GM19025 (cell line): ENCODE results near the gene FLT1.

Experiments
- ATAC-seq: cut with Tn5 transposase; IDR thresholded peaks from one replicate; pipeline ENCODE4 v1.9.1; 2021; ENCODE audit warnings: mild to moderate bottlenecking, low read depth, moderate library complexity; ENCODE audit not compliant: unreplicated experiment

The FLT1 gene

GRCh38 chr13:28355046-28355821 lies 139.7 kb downstream of the FLT1 start:
- ATAC-seq = no peak

GRCh38 chr13:28353679-28354078 lies 141.2 kb downstream of the FLT1 start:
- no peak for ATAC-seq

DNA sequence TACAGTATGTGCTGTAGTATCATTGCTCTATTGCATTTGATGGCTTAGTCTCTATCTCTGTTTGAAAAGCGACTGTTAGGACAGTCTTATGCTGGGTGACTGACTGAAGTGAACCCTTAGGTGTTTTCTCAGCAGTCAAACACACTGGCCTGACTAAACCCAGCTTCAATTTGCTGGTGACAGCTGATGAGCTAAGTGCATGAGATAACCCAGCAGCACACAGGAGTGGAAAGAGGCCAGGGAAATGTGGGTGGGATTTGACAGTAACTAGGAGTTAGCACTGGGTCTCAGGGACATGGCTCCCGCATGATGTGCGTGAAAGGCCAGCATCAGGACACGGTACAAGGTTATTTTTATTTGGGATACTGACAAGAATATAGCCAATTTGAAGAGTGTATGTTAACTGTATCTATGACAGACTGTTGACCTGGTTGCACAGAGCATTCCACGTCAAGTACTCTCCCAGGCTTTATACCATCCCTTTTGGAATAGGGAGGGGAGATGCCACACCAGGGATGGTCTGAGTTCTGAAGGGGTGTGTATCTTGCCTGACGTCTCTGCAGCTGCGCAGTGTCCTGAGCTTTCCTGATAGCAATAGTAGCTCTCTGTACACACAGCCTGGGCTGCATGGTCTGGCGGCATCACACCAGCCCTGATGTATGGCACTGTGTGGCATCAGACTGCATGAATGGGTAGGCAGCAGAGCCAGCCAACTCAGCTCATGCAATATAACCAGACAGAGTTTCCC lies 144.8 kb downstream of the FLT1 start:
- no peak for ATAC-seq

GRCh38 chr13:28349371-28349770 lies 145.6 kb downstream of the FLT1 start:
- no peak for ATAC-seq

- ATAC-seq = no peak
Measured at GRCh38 chr13:28347456-28348371, 147.2 kb downstream of the FLT1 start.

- no peak for ATAC-seq
Measured at GRCh38 chr13:28346154-28346553, 148.8 kb downstream of the FLT1 start.

GRCh38 chr13:28344163-28344562 lies 150.8 kb downstream of the FLT1 start:
- no peak for ATAC-seq

DNA sequence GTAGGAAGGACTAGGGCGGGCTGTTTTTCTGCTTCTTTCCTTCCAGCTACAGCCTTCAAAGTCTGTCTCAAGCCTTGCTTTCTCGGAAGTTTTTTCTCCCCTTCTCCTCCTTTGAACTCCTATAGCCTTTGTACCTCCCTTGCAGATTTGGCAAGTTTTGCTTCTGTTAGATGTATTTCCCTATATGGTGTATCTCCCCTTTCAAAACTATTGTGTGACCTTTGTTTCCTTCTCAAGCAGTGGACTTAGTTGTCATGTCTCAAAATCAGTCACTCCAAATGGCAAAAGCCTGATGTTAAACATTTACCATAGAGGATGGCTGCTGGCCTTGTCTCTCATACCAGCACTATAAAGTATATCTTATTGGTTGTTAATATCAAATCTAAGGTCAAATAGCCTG lies 152.7 kb downstream of the FLT1 start:
- no peak for ATAC-seq

GRCh38 chr13:28340272-28340793 lies 154.6 kb downstream of the FLT1 start:
- no peak for ATAC-seq

- ATAC-seq = no peak
Measured at GRCh38 chr13:28339419-28339818, 155.5 kb downstream of the FLT1 start.

- no peak for ATAC-seq
Measured at GRCh38 chr13:28338742-28339141, 156.2 kb downstream of the FLT1 start.

- ATAC-seq = no peak
Measured at GRCh38 chr13:28338006-28338574, 156.8 kb downstream of the FLT1 start.

DNA sequence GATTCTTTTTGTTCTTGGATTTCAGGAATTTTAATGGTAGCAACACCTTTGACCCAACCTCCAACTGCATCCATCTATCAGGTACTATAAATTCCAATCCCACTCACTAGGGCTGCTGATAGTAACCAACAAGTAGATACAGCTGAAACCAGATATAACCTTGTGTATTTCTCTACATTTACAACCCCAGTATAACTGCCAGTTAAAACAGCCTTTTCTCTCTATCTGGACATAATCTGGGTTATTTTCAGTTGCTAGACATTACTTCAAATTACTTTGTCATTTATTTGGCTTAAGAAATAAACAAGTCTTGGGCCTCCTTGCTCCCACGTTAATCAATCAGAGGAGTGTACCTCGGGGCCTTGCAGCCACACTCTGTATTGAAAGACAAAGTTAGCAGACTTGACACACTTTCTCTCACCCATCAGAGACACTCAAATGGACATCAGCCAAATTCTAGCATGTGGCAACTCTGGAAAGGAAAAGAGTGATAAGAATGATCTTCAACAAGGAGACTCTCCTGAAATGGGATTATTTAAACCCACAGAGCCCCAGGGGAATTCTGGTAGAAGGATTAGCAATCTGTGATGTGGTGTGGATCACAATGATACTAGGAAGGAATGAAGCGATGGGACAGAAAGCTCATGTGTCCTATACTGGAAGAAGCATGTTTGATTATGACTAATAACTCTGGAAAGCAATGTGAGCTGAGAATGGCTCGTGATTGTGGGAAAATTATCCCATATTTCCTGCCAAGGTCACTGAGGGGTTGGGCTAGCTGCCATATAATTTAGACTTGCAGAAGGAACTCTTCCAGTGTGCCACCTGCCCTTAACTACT lies 157.5 kb downstream of the FLT1 start:
- ATAC-seq = no peak

- no peak for ATAC-seq
Measured at GRCh38 chr13:28336193-28336657, 158.7 kb downstream of the FLT1 start.

DNA sequence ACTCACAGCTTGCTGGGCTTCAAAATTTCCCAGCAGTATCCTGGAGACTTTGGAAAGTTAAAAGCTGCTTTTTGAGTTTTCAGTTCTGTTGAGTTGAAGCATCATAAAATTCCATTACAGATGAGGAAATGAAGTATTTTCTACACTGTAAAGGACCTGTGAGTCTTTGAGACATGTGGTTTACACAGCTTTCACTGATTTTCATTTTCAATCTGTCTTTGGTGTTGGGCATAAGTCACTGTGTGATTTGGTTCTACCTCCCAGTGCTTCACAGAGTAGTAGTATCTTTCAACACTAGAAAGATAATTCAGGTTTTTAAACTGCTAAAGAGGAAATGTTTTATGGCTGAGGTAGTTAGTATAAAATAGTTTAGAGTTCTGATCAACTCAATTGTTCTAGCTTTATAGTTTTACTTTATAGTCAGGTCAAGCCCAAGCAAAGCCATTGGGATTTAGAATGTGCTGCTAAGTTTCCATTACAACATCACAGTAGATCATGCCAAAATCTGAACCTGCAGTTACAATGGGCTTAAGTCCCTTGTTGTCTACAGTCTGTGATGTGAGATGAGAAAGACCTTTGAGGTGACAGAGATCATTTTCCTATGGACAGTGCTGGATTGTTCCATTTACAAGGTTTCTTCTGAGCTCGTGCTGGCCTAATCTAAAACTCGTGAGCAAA lies 161.6 kb downstream of the FLT1 start:
- no peak for ATAC-seq

DNA sequence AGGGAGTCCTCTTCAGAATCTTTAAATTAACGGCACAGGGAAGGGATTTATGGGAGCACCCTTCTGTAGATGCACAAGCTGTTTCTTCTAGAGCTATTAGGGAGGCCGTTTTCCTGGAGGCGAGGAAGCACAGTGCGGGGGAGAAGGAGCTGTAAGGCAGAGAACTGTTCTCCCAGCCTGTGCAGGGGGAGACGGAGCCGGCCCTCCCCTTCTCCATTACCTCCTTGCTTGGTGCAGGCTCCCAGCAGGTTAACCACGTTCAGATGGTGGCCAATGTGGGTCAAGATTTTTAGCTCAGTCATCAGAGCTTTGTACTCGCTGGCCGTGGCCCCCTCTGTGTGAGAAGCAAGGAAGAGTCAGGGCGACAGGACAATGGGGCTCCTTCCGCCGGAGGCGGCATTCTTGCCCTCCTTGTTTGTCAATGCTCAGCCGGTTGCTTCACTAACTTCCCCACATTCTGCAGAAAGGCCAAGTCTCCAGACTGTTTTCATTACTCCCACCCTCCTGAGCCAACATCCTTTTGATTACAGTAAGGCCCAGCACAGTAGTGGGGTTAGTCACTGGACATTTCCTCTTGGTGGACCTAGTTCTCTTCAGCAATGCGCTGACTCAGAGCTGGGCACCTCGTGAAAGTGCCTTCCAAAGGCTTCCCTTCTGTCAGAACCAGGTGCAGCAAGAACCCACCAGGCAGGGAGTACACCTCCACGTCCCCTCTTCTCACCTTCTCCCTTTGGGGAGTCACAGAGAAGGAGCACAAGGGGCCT lies 165.4 kb downstream of the FLT1 start:
- ATAC-seq = no peak

DNA sequence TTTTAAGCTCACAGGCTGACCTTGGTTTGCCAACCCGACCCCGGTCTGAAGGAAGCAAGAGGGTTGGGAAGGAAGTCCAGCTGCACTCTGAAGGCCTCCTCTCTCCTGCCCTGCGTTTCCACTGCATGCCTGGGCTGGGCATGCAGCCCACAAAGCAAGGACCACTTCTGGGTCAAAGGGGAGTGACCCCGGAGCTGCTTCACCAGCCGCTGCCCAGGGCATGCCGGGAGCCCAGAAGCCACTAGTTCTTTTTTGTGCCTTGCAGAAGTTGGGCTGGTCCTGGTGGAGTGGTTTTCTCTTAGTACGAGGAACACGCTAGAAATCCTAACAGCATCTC lies 166.7 kb downstream of the FLT1 start:
- no peak for ATAC-seq
